Measurements from ENCODE around the gene C17orf67. TPM values are rescaled to one million over a fixed set of nuclear protein-coding genes. Genes with fewer than 3 reads are reported as not detected.
A peak's percentile ranks its signal among the peaks of the same experiment; 100 is the strongest.

C17orf67 gene
- total RNA-seq, 3 donors from 2014 or later, result 0.48 to 2.3 (median 2.0) TPM

DNA sequence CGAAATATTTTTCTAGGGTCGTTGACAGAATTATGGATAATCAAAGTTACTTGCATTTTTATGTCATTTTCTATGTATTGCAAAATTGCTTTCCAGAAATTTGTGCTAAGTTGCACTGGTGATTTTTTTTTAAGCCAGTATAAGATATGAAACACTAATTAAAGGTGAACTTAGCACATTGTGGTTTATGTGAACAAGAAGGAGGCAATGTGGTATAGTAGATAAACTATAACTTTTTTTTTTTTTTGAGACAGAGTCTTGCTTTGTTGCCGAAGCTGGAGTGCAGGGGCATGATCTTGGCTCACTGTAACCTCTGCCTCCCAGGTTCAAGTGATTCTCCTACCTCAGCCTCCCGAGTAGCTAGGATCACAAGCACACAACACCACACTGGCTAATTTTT, 13.4 kb upstream of the C17orf67 start:
- intact Hi-C loops (cut with DNase I; ENCODE audit: low total_unique reads), result no loop called here
- H3K4me1 ChIP-seq, result no peaks in the 10 kb centered on the region
- TF ChIP-seq POLR2A (IDR thresholded peaks at IDR 0.05), result no peak
- TF ChIP-seq POLR2AphosphoS5 (IDR thresholded peaks at IDR 0.05), result no peak
- TF ChIP-seq, protein P1, sequence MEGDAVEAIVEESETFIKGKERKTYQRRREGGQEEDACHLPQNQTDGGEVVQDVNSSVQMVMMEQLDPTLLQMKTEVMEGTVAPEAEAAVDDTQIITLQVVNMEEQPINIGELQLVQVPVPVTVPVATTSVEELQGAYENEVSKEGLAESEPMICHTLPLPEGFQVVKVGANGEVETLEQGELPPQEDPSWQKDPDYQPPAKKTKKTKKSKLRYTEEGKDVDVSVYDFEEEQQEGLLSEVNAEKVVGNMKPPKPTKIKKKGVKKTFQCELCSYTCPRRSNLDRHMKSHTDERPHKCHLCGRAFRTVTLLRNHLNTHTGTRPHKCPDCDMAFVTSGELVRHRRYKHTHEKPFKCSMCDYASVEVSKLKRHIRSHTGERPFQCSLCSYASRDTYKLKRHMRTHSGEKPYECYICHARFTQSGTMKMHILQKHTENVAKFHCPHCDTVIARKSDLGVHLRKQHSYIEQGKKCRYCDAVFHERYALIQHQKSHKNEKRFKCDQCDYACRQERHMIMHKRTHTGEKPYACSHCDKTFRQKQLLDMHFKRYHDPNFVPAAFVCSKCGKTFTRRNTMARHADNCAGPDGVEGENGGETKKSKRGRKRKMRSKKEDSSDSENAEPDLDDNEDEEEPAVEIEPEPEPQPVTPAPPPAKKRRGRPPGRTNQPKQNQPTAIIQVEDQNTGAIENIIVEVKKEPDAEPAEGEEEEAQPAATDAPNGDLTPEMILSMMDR (IDR thresholded peaks at IDR 0.05), result no peak

GRCh38 chr17:56845934-56846333, 12.2 kb upstream of the C17orf67 start:
- Histone ChIP-seq H3K36me3 (no peaks in the 10 kb centered on the region), H3K4me3 (no peak overlapping the region), H3K9me3 (no peaks in the 10 kb centered on the region), H3K4me1 (no peaks in the 10 kb centered on the region), H3K27me3 (no peaks in the 10 kb centered on the region), H3K27ac (no peak overlapping the region)
- no peak for TF ChIP-seq POLR2AphosphoS5 (IDR thresholded peaks at IDR 0.05)
- no peak for TF ChIP-seq POLR2A (IDR thresholded peaks at IDR 0.05)
- TF ChIP-seq, protein P1 (IDR thresholded peaks at IDR 0.05), result no peak
- DNase-seq (ENCODE audit: low spot score in 2 of 2), result no peak
- intact Hi-C loops (cut with DNase I; ENCODE audit: low total_unique reads), result no loop called here

More for the DNA sequence above, 13.4 kb upstream of the C17orf67 start:
- H3K9me3 ChIP-seq, result no peaks in the 10 kb centered on the region
- no peak overlapping the region for H3K4me3 ChIP-seq
- H3K27ac ChIP-seq, result no peak overlapping the region
- no peak for DNase-seq (ENCODE audit: low spot score in 2 of 2)
- H3K36me3 ChIP-seq, result no peaks in the 10 kb centered on the region
- H3K27me3 ChIP-seq, result no peaks in the 10 kb centered on the region

DNA sequence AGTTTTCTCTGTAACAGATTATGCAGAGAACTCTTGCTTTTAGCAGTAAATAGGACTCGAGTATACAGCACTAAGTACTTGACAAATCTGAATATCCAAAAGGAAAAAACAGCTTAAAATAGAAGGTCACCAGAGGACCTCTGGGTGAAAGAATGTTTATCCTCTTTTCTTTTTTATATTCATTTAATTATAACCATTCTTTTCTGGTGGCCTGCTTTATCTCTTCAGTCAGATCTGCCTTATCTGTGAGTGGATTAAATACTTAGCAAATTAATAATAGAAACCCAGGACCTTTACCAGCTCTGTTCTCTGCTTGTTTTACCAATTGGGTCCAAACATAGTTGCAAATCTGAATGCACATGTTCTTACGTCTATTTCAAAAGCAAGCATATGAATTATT, 8.9 kb upstream of the C17orf67 start:
- intact Hi-C loops (cut with DNase I; ENCODE audit: low total_unique reads), result no loop called here
- TF ChIP-seq POLR2AphosphoS5 (IDR thresholded peaks at IDR 0.05) (no peak), POLR2A (IDR thresholded peaks at IDR 0.05) (no peak)
- TF ChIP-seq, protein P1 (IDR thresholded peaks at IDR 0.05), result no peak
- no peaks in the 10 kb centered on the region for H3K27me3 ChIP-seq
- no peak for DNase-seq (ENCODE audit: low spot score in 2 of 2)
- H3K4me1 ChIP-seq, result no peaks in the 10 kb centered on the region
- H3K27ac ChIP-seq, result no peak overlapping the region
- no peaks in the 10 kb centered on the region for H3K9me3 ChIP-seq
- H3K36me3 ChIP-seq, result no peaks in the 10 kb centered on the region
- H3K4me3 ChIP-seq, result no peak overlapping the region

GRCh38 chr17:56838687-56839086, 5.0 kb upstream of the C17orf67 start:
- Histone ChIP-seq H3K4me3 (no peak overlapping the region), H3K9me3 (no peaks in the 10 kb centered on the region), H3K4me1 (peaks cover 0 to 8% of the 10 kb centered on the region in 2 donors), H3K27me3 (no peaks in the 10 kb centered on the region), H3K36me3 (no peaks in the 10 kb centered on the region), H3K27ac (no peak overlapping the region)
- DNase-seq (ENCODE audit: low spot score in 2 of 2), result no peak
- TF ChIP-seq, protein P1 (IDR thresholded peaks at IDR 0.05), result no peak
- TF ChIP-seq POLR2AphosphoS5 (IDR thresholded peaks at IDR 0.05), result no peak
- no peak for TF ChIP-seq POLR2A (IDR thresholded peaks at IDR 0.05)
- intact Hi-C loops (cut with DNase I; ENCODE audit: low total_unique reads), result no loop called here

- Histone ChIP-seq H3K4me1 (peaks cover 0 to 8% of the 10 kb centered on the region in 2 donors), H3K4me3 (peak overlapping the region; percentile 61 to 94 (median 91)), H3K27me3 (no peaks in the 10 kb centered on the region), H3K36me3 (no peaks in the 10 kb centered on the region), H3K9me3 (no peaks in the 10 kb centered on the region), H3K27ac (peak overlapping the region in 1 of 2 donors; percentile 83)
- intact Hi-C loops (cut with DNase I; ENCODE audit: low total_unique reads), result no loop called here
- no peak for DNase-seq (ENCODE audit: low spot score in 2 of 2)
- no peak for TF ChIP-seq POLR2AphosphoS5 (IDR thresholded peaks at IDR 0.05)
- no peak for TF ChIP-seq POLR2A (IDR thresholded peaks at IDR 0.05)
- TF ChIP-seq, protein P1 (IDR thresholded peaks at IDR 0.05), result no peak
These were observed 1.5 kb upstream of the C17orf67 start for GRCh38 chr17:56835264-56835585.
